Peyer's patch (tissue), 4 donors: ENCODE measurements around the gene IL18BP. TPM values are rescaled to one million over a fixed set of nuclear protein-coding genes. Genes with fewer than 3 reads are reported as not detected.

ENCODE experiments used
- DNase-seq, 3 donors: peaks; one replicate each; pipeline ENCODE4 v3.0.0-alpha.2; 2017 to 2019
- H3K27ac ChIP-seq, 4 donors: fragments of 200-600 bp; sonication (generic); one replicate each; pipeline ENCODE4 v1.5.1; 2016 to 2019
- H3K27me3 ChIP-seq, 2 donors: fragments of 200-600 bp; sonication (generic); one replicate each; pipeline ENCODE4 v1.5.1; 2019
- H3K36me3 ChIP-seq, 3 donors: fragments of 200-600 bp; sonication (generic); one replicate each; pipeline ENCODE4 v1.5.1; 2016 to 2019
- H3K4me1 ChIP-seq, 4 donors: fragments of 200-600 bp; sonication (generic); one replicate each; pipeline ENCODE4 v1.5.1; 2016 to 2019
- H3K4me3 ChIP-seq, 4 donors: fragments of 200-600 bp; sonication (generic); 1 replicate in 3 of 4; 2 replicates in 1 of 4; pipeline ENCODE4 v1.5.1; 2016 to 2019; ENCODE audit warnings: mild to moderate bottlenecking in 1 of 4
- H3K9me3 ChIP-seq, 4 donors: fragments of 200-600 bp; sonication (generic); one replicate each; pipeline ENCODE4 v1.5.1; 2016 to 2019; ENCODE audit warnings: mild to moderate bottlenecking in 1 of 4
- POLR2A ChIP-seq, 2 donors: fragments of 450-650 bp; IDR thresholded peaks; one replicate each; pipeline ENCODE4 v1.5.1; 2017; ENCODE audit warnings: antibody characterized with exemption in 2 of 2, mild to moderate bottlenecking in 2 of 2, moderate library complexity in 2 of 2
- total RNA-seq, 4 donors: library from RNA; depleted of rRNA; stranded (reverse); fragments of >200 nt; gene quantifications; one replicate each; pipeline ENCODE4 v1.1.0, GENCODE V29; 2016
- TF ChIP-seq, protein P1 (sequence below), 6 experiments: fragments of 450-650 bp in 4 of 6; fragments of 200-600 bp in 2 of 6; sonication (generic) in 1 of 6; IDR thresholded peaks; one replicate each; pipeline ENCODE4 v1.5.1; 2017 to 2019; ENCODE audit warnings: antibody characterized with exemption in 6 of 6, mild to moderate bottlenecking in 3 of 6, moderate library complexity in 1 of 6

IL18BP gene
- total RNA-seq, 4 donors from 2014 or later = 16.1 to 45.4 (median 28.2) TPM

DNA sequence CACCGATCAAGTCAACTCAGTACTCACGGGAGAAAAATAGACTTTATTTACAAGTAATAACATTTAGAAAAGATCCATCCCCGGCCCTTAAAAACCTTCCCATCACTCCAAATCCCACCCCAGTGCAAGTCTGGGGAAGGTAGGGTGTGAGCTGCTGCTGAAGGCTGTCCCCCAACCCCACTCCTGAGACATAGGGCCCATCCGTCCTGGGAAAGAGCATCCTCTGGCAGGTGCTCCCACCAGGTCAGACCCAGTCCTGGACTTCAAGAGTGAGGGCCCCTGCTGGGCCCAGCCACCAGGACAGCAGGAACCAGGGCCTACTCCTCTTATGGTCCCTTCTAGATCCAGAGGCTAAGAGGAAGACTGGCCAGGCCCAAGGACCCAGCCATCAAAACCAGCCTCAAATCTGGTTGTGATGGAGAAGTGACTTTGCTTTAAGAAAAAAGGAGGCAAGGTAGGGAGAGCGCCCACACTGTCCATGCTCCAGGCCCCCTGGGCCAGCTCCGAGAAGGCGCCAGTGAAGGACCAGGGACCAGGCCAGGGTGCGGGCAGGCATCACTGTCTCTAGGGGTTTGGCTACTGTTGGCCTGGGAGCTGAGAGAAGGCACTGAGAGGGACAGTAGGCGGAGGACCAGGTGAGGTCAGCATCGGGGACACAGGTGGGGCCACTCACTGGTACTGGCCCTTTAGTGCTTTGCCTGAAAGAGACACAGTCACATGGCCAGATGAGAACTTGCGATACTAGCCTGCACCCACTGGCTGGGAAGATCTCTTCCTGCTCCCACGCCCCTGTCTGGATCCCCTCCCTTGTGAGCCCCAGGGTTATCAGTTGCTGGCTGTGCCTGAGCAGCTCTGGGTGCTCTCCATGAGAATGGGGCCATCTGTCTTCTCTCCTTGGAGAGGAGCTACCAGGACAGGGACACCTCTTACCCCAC, 4.4 kb downstream of the IL18BP start:
- Histone ChIP-seq H3K36me3 (peaks cover 0 to 68% (median 0%) of the 10 kb centered on the region in 3 donors), H3K27ac (no peak overlapping the region)
- TF ChIP-seq POLR2A (IDR thresholded peaks at IDR 0.05) = no peak
- TF ChIP-seq, protein P1, sequence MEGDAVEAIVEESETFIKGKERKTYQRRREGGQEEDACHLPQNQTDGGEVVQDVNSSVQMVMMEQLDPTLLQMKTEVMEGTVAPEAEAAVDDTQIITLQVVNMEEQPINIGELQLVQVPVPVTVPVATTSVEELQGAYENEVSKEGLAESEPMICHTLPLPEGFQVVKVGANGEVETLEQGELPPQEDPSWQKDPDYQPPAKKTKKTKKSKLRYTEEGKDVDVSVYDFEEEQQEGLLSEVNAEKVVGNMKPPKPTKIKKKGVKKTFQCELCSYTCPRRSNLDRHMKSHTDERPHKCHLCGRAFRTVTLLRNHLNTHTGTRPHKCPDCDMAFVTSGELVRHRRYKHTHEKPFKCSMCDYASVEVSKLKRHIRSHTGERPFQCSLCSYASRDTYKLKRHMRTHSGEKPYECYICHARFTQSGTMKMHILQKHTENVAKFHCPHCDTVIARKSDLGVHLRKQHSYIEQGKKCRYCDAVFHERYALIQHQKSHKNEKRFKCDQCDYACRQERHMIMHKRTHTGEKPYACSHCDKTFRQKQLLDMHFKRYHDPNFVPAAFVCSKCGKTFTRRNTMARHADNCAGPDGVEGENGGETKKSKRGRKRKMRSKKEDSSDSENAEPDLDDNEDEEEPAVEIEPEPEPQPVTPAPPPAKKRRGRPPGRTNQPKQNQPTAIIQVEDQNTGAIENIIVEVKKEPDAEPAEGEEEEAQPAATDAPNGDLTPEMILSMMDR (IDR thresholded peaks at IDR 0.05) = no peak

GRCh38 chr11:72003776-72004171, 5.1 kb downstream of the IL18BP start:
- TF ChIP-seq, protein P1 (IDR thresholded peaks at IDR 0.05) = no peak
- no peak for TF ChIP-seq POLR2A (IDR thresholded peaks at IDR 0.05)
- H3K36me3 ChIP-seq = peaks cover 0 to 74% (median 0%) of the 10 kb centered on the region in 3 donors
- DNase-seq = no peak
- H3K9me3 ChIP-seq = no peaks in the 10 kb centered on the region
- H3K4me1 ChIP-seq = peaks cover 0 to 17% (median 3%) of the 10 kb centered on the region in 4 donors
- no peak overlapping the region for H3K27ac ChIP-seq
- no peak overlapping the region for H3K4me3 ChIP-seq
- H3K27me3 ChIP-seq = no peaks in the 10 kb centered on the region

More for the DNA sequence above, 4.4 kb downstream of the IL18BP start:
- Histone ChIP-seq H3K27me3 (no peaks in the 10 kb centered on the region), H3K4me1 (peaks cover 0 to 20% (median 6%) of the 10 kb centered on the region in 4 donors), H3K9me3 (no peaks in the 10 kb centered on the region), H3K4me3 (no peak overlapping the region)
- DNase-seq = no peak

GRCh38 chr11:72004515-72005346, 6.0 kb downstream of the IL18BP start:
- Histone ChIP-seq H3K27ac (no peak overlapping the region), H3K27me3 (no peaks in the 10 kb centered on the region), H3K36me3 (peaks cover 0 to 84% (median 0%) of the 10 kb centered on the region in 3 donors), H3K4me3 (no peak overlapping the region), H3K4me1 (peaks cover 0 to 7% (median 3%) of the 10 kb centered on the region in 4 donors), H3K9me3 (no peaks in the 10 kb centered on the region)
- no peak for TF ChIP-seq POLR2A (IDR thresholded peaks at IDR 0.05)
- TF ChIP-seq, protein P1 (IDR thresholded peaks at IDR 0.05) = no peak
- DNase-seq = no peak

- Histone ChIP-seq H3K27me3 (no peaks in the 10 kb centered on the region), H3K27ac (no peak overlapping the region), H3K4me1 (peaks cover 0 to 1% (median 0%) of the 10 kb centered on the region in 4 donors), H3K4me3 (no peak overlapping the region), H3K36me3 (peaks cover 0 to 93% (median 0%) of the 10 kb centered on the region in 3 donors), H3K9me3 (no peaks in the 10 kb centered on the region)
- DNase-seq = no peak
- TF ChIP-seq POLR2A (IDR thresholded peaks at IDR 0.05) = no peak
- TF ChIP-seq, protein P1 (IDR thresholded peaks at IDR 0.05) = no peak
Measured at GRCh38 chr11:72005347-72006260, 6.9 kb downstream of the IL18BP start.
